GM12878 (cell line): ENCODE measurements around the gene CELSR1. TPM values are rescaled to one million over a fixed set of nuclear protein-coding genes. Genes with fewer than 3 reads are reported as not detected.

ENCODE experiments used
- ATAC-seq: fragments of 200-7000 bp; cut with Tn5 transposase; 3 replicates; pipeline ENCODE4 v1.9.1; 2020; ENCODE audit warnings: mild to moderate bottlenecking, moderate library complexity
- BruUV-seq: library from RNA; stranded (reverse); fragments of 400-500 nt; replicated peaks from 2 replicates; lab custom pipeline; 2021; lab: Mats Ljungman, UMichigan
- CTCF ChIA-PET: fragments of 300-600 bp; sonication (Branson Sonifier 250); formaldehyde crosslinking; extraction: SDS; loops from one replicate; lab custom pipeline; 2021; ENCODE audit warnings: inconsistent platforms; lab: Yijun Ruan, JAX
- POLR2A ChIA-PET: fragments of 350-600 bp; formaldehyde crosslinking; extraction: SDS; loops from one replicate; lab custom pipeline; 2021; ENCODE audit warnings: inconsistent platforms; lab: Charles Lee
- RAD21 ChIA-PET: fragments of 300-600 bp; sonication (Branson Sonifier 250); formaldehyde crosslinking; loops from one replicate; lab custom pipeline; 2023; ENCODE audit warnings: antibody characterized with exemption; ENCODE audit not compliant: unreplicated experiment; lab: Charles Lee
- SMC1A ChIA-PET: fragments of 300-600 bp; sonication (Branson Sonifier 250); formaldehyde crosslinking; loops from one replicate; lab custom pipeline; 2023; ENCODE audit not compliant: unreplicated experiment, uncharacterized antibody; lab: Charles Lee
- DNase-seq: peaks from one replicate; pipeline ENCODE4 v3.0.0-alpha.2; 2011; ENCODE audit warnings: low read depth, low spot score
- FAIRE-seq: peaks from 3 replicates; lab custom pipeline; 2011; peaks lifted over from hg19 to GRCh38; lab: Jason Lieb, UNC
- H2AFZ ChIP-seq: 2 replicates; pipeline ENCODE4 v1.6.0; 2011; ENCODE audit warnings: low read depth, low read length, control low read depth; ENCODE audit not compliant: control insufficient read depth
- H3K27ac ChIP-seq: 2 replicates; pipeline ENCODE4 v1.5.1; 2011; ENCODE audit warnings: control low read depth; ENCODE audit not compliant: control insufficient read depth, insufficient read depth
- H3K27me3 ChIP-seq, 2 experiments: replicated peaks in 1 of 2; 2 replicates each; pipeline versions ENCODE4 v1.6.0 to v1.6.1; 2011; ENCODE audit warnings: low read length in 1 of 2; ENCODE audit not compliant: control insufficient read depth in 2 of 2, insufficient read depth in 2 of 2
- H3K36me3 ChIP-seq, 2 experiments: 2 replicates each; pipeline ENCODE4 v1.5.1; 2011; ENCODE audit warnings: low read length in 1 of 2; ENCODE audit not compliant: control insufficient read depth in 2 of 2, insufficient read depth in 2 of 2
- H3K4me1 ChIP-seq: 2 replicates; pipeline ENCODE4 v1.6.1; 2011; ENCODE audit warnings: mild to moderate bottlenecking, low read length, moderate library complexity, mixed read lengths; ENCODE audit not compliant: control insufficient read depth, insufficient read depth
- H3K4me2 ChIP-seq: 2 replicates; pipeline ENCODE4 v1.6.0; 2011; ENCODE audit warnings: control low read depth; ENCODE audit not compliant: control insufficient read depth, insufficient read depth
- H3K4me3 ChIP-seq: fragments of 200-600 bp; sonication (generic); 2 replicates; pipeline ENCODE4 v1.5.1; 2016
- H3K79me2 ChIP-seq: 2 replicates; pipeline ENCODE4 v1.6.0; 2011; ENCODE audit warnings: low read length; ENCODE audit not compliant: control insufficient read depth, insufficient read depth
- H3K9ac ChIP-seq: 2 replicates; pipeline ENCODE4 v1.8.0; 2011; ENCODE audit warnings: low read length, control low read depth, mixed read lengths; ENCODE audit not compliant: control insufficient read depth, insufficient read depth
- H3K9me3 ChIP-seq: replicated peaks from 3 replicates; pipeline ENCODE4 v1.5.1; 2011; ENCODE audit warnings: mild to moderate bottlenecking, low read length; ENCODE audit not compliant: control insufficient read depth, insufficient read depth
- H4K20me1 ChIP-seq: 2 replicates; pipeline ENCODE4 v1.6.0; 2011; ENCODE audit not compliant: control insufficient read depth, insufficient read depth
- BCL11A ChIP-seq: IDR thresholded peaks from 2 replicates; pipeline ENCODE4 v1.6.1; 2011; ENCODE audit warnings: low read depth, low read length
- HDAC2 ChIP-seq: fragments of 200-600 bp; sonication (generic); IDR thresholded peaks from 2 replicates; pipeline ENCODE4 v1.6.1; 2017
- SMARCA5 ChIP-seq: fragments of 450-650 bp; IDR thresholded peaks from 2 replicates; pipeline ENCODE4 v1.6.1; 2017; ENCODE audit warnings: mild to moderate bottlenecking
- TBL1XR1 ChIP-seq: IDR thresholded peaks from 2 replicates; pipeline ENCODE4 v1.6.1; 2012; ENCODE audit warnings: low read depth, low read length, improper control_type of control experiment
- ZBTB11 ChIP-seq: fragments of 450-650 bp; formaldehyde crosslinking; IDR thresholded peaks from 2 replicates; pipeline ENCODE4 v1.5.0; 2022; ENCODE audit warnings: mild to moderate bottlenecking, missing genetic modification characterization
- ZNF687 ChIP-seq: fragments of 450-650 bp; IDR thresholded peaks from 2 replicates; pipeline ENCODE4 v1.6.1; 2017; ENCODE audit warnings: mild to moderate bottlenecking, moderate library complexity
- WGBS: methylation state at CpG from one replicate; pipeline ENCODE4 v1.1.6; 2016; ENCODE audit warnings: low lambda C conversion rate; ENCODE audit not compliant: insufficient replicate concordance, insufficient coverage; ENCODE audit errors: missing lambda C conversion rate; 5-methylcytosine and 5-hydroxymethylcytosine counted together
- in situ Hi-C: fragments of 300-500 bp; cut with MboI; formaldehyde crosslinking; loops from 9 replicates; pipeline ENCODE4 v1.14.3; 2018; ENCODE audit warnings: mixed read lengths
- intact Hi-C: fragments of 100-400 bp; cut with micrococcal nuclease; formaldehyde crosslinking; loops from one replicate; pipeline ENCODE4 v1.14.2; 2022; ENCODE audit not compliant: unreplicated experiment
- polyA plus RNA-seq, 11 experiments: library from polyadenylated mRNA; depleted of rRNA in 4 of 11; unstranded in 6 of 11; stranded (reverse) in 5 of 11; fragments of >200 nt; fragmentation: Nextera tagmentation in 4 of 11; fragmentation: Illumina TruSeq in 1 of 11; extraction: Ambion mirVana in 4 of 11; extraction: Trizol in 1 of 11; gene quantifications; 1 replicate in 1 of 11; 2 replicates in 10 of 11; pipeline versions ENCODE4 v1.2.1 to v1.2.3, GENCODE V29; 2011 to 2016; ENCODE audit warnings: inconsistent platforms in 2 of 11, missing spikeins in 2 of 11, low read depth in 1 of 11
- total RNA-seq, 4 experiments: library from RNA; depleted of rRNA in 3 of 4; stranded (reverse); fragments of >200 nt in 3 of 4; fragmentation: Illumina TruSeq in 1 of 4; extraction: Trizol in 1 of 4; gene quantifications; 2 replicates each; pipeline versions ENCODE4 v1.2.1 to v1.2.3, GENCODE V29; 2013 to 2021

The CELSR1 gene
- total and polyA plus RNA-seq, 10 of the 15 experiments (the other 5 are each of a cell fraction or from before 2014, with no cell fraction given) = 0.05 to 1.7 (median 0.35) TPM; not detected in 2

GRCh38 chr22:46382524-46382923 is 154.9 kb downstream of the CELSR1 start:
- no TSS peak for BruUV-seq
- RAD21 ChIA-PET = no interaction called here
- H3K9ac ChIP-seq = no peak overlapping the region
- DNase-seq = no peak
- no peaks in the 10 kb centered on the region for H4K20me1 ChIP-seq
- in situ Hi-C loops = no loop called here
- CTCF ChIA-PET = no interaction called here
- TF ChIP-seq ZBTB11 (CRISPR knock-in tag) (no peak), BCL11A (no peak), TBL1XR1 (no peak), HDAC2 (no peak), SMARCA5 (no peak), ZNF687 (no peak)
- TF ChIP-seq, all 136 proteins: peak for 0
- Histone ChIP-seq H3K4me2 (no peak overlapping the region), H2AFZ (no peak overlapping the region), H3K9me3 (no peaks in the 10 kb centered on the region), H3K4me3 (no peak overlapping the region), H3K27ac (no peak overlapping the region), H3K4me1 (no peaks in the 10 kb centered on the region), H3K27me3 (no peaks in the 10 kb centered on the region), H3K79me2 (no peaks in the 10 kb centered on the region), H3K36me3 (no peaks in the 10 kb centered on the region)
- 79% methylated on average over 15 of the region's 15 CpGs for WGBS
- ATAC-seq = no peak
- ChIA-PET POLR2A (no interaction called here), SMC1A (no interaction called here)
- intact Hi-C loops = no loop called here
- FAIRE-seq = no peak
